Astrocyte (in vitro differentiated cells and primary cell): ENCODE results near the gene HNRNPK. TPM values are rescaled to one million over a fixed set of nuclear protein-coding genes. Genes with fewer than 3 reads are reported as not detected.
A peak's percentile ranks its signal among the peaks of the same experiment; 100 is the strongest.

Source experiments
- DNase-seq: peaks from one replicate; pipeline ENCODE4 v3.0.0-alpha.2; 2010; ENCODE audit warnings: low read depth
- FAIRE-seq: peaks from 2 replicates; lab custom pipeline; 2011; peaks lifted over from hg19 to GRCh38; lab: Jason Lieb, UNC
- H2AFZ ChIP-seq: 2 replicates; pipeline ENCODE4 v1.6.0; 2012; ENCODE audit warnings: low read depth, low read length, inconsistent platforms
- H3K27ac ChIP-seq: 2 replicates; pipeline ENCODE4 v1.5.1; 2011; ENCODE audit warnings: low read depth, low read length, inconsistent platforms
- H3K27me3 ChIP-seq: 2 replicates; pipeline ENCODE4 v1.6.0; 2011; ENCODE audit warnings: low read length, inconsistent platforms; ENCODE audit not compliant: insufficient read depth
- H3K36me3 ChIP-seq: 2 replicates; pipeline ENCODE4 v1.5.1; 2011; ENCODE audit warnings: low read length, inconsistent platforms; ENCODE audit not compliant: insufficient read depth
- H3K4me1 ChIP-seq: 2 replicates; pipeline ENCODE4 v1.5.1; 2011; ENCODE audit warnings: low read length, inconsistent platforms; ENCODE audit not compliant: insufficient read depth
- H3K4me2 ChIP-seq: 2 replicates; pipeline ENCODE4 v1.6.0; 2012; ENCODE audit warnings: low read length, inconsistent platforms
- H3K4me3 ChIP-seq: 2 replicates; pipeline ENCODE4 v1.5.1; 2011; ENCODE audit warnings: low read depth, mild to moderate bottlenecking, low read length, inconsistent platforms; ENCODE audit not compliant: insufficient read depth
- H3K79me2 ChIP-seq: 2 replicates; pipeline ENCODE4 v1.6.0; 2012; ENCODE audit warnings: mild to moderate bottlenecking, low read length, inconsistent platforms; ENCODE audit not compliant: insufficient read depth
- H3K9ac ChIP-seq: 2 replicates; pipeline ENCODE4 v1.6.0; 2012; ENCODE audit warnings: mild to moderate bottlenecking, low read length, inconsistent platforms
- H3K9me3 ChIP-seq: 2 replicates; pipeline ENCODE4 v1.5.1; 2012; ENCODE audit warnings: low read depth, mild to moderate bottlenecking, low read length, inconsistent platforms; ENCODE audit not compliant: insufficient read depth
- H4K20me1 ChIP-seq: 2 replicates; pipeline ENCODE4 v1.6.0; 2012; ENCODE audit warnings: low read length, inconsistent platforms; ENCODE audit not compliant: insufficient read depth
- H3K27ac Mint-ChIP-seq: one replicate; pipeline ENCODE4 v1.8.0; 2021; ENCODE audit warnings: mild to moderate bottlenecking, mixed read lengths; ENCODE audit not compliant: unreplicated experiment
- H3K27me3 Mint-ChIP-seq: one replicate; pipeline ENCODE4 v1.8.0; 2021; ENCODE audit warnings: low read depth, mixed read lengths; ENCODE audit not compliant: unreplicated experiment
- H3K36me3 Mint-ChIP-seq: one replicate; pipeline ENCODE4 v1.8.0; 2021; ENCODE audit warnings: low read depth, mixed read lengths; ENCODE audit not compliant: unreplicated experiment
- H3K4me1 Mint-ChIP-seq: one replicate; pipeline ENCODE4 v1.8.0; 2021; ENCODE audit warnings: low read depth, mixed read lengths; ENCODE audit not compliant: unreplicated experiment
- H3K4me3 Mint-ChIP-seq: one replicate; pipeline ENCODE4 v1.8.0; 2021; ENCODE audit warnings: mild to moderate bottlenecking, moderate library complexity, mixed read lengths; ENCODE audit not compliant: unreplicated experiment
- H3K9me3 Mint-ChIP-seq: one replicate; pipeline ENCODE4 v1.8.0; 2021; ENCODE audit warnings: mild to moderate bottlenecking, mixed read lengths; ENCODE audit not compliant: unreplicated experiment
- EZH2 ChIP-seq: IDR thresholded peaks from 2 replicates; pipeline ENCODE4 v1.6.1; 2012; ENCODE audit warnings: mild to moderate bottlenecking, low read length, inconsistent platforms; ENCODE audit not compliant: insufficient read depth
- total RNA-seq: library from RNA; stranded (reverse); gene quantifications from 2 replicates; pipeline ENCODE4 v1.2.1, GENCODE V29; 2021
- TF ChIP-seq, protein P1 (sequence below): IDR thresholded peaks from 2 replicates; pipeline ENCODE4 v1.5.1; 2011; ENCODE audit warnings: low read depth, mild to moderate bottlenecking, inconsistent platforms, low read length, moderate library complexity; ENCODE audit not compliant: insufficient read depth

The HNRNPK gene
- total RNA-seq, 1 donor from 2014 or later = 511 TPM

DNA sequence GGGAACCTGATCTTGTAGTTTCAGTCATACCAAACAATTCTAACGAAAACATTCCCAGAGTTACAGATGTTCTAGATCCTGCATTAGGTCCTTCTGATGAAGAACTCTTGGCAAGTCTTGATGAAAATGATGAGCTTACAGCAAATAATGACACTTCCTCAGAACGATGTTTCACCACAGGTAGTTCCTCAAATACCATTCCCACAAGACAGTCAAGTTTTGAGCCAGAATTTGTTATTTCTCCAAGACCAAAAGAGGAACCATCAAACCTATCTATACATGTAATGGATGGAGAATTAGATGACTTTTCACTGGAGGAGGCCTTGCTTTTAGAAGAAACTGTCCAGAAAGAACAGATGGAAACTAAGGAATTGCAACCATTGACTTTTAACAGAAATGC lies 21.6 kb upstream of the HNRNPK start:
- Histone ChIP-seq H3K9ac (no peak overlapping the region), H3K4me2 (no peak overlapping the region), H2AFZ (no peak overlapping the region), H3K4me1 (no peaks in the 10 kb centered on the region), H3K27me3 (no peaks in the 10 kb centered on the region), H4K20me1 (no peaks in the 10 kb centered on the region), H3K36me3 (no peaks in the 10 kb centered on the region), H3K79me2 (peaks cover 4% of the 10 kb centered on the region), H3K4me3 (no peak overlapping the region), H3K27ac (no peak overlapping the region), H3K9me3 (no peaks in the 10 kb centered on the region)
- FAIRE-seq (no peak), DNase-seq (no peak)
- H3K4me3 Mint-ChIP-seq = no peak overlapping the region
- H3K27me3 Mint-ChIP-seq = no peaks in the 10 kb centered on the region
- H3K36me3 Mint-ChIP-seq = peaks cover 4% of the 10 kb centered on the region
- H3K9me3 Mint-ChIP-seq = no peaks in the 10 kb centered on the region
- no peak overlapping the region for H3K27ac Mint-ChIP-seq
- peaks cover 5% of the 10 kb centered on the region for H3K4me1 Mint-ChIP-seq
- TF ChIP-seq EZH2 = no peak
- TF ChIP-seq, protein P1, sequence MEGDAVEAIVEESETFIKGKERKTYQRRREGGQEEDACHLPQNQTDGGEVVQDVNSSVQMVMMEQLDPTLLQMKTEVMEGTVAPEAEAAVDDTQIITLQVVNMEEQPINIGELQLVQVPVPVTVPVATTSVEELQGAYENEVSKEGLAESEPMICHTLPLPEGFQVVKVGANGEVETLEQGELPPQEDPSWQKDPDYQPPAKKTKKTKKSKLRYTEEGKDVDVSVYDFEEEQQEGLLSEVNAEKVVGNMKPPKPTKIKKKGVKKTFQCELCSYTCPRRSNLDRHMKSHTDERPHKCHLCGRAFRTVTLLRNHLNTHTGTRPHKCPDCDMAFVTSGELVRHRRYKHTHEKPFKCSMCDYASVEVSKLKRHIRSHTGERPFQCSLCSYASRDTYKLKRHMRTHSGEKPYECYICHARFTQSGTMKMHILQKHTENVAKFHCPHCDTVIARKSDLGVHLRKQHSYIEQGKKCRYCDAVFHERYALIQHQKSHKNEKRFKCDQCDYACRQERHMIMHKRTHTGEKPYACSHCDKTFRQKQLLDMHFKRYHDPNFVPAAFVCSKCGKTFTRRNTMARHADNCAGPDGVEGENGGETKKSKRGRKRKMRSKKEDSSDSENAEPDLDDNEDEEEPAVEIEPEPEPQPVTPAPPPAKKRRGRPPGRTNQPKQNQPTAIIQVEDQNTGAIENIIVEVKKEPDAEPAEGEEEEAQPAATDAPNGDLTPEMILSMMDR = no peak

- TF ChIP-seq, protein P1 = no peak
- TF ChIP-seq EZH2 = no peak
- Mint-ChIP-seq H3K4me1 (peaks cover 5% of the 10 kb centered on the region), H3K4me3 (no peak overlapping the region), H3K9me3 (no peaks in the 10 kb centered on the region), H3K36me3 (peaks cover 4% of the 10 kb centered on the region), H3K27me3 (no peaks in the 10 kb centered on the region), H3K27ac (peak overlapping the region; percentile 81)
- peaks cover 4% of the 10 kb centered on the region for H3K79me2 ChIP-seq
- H3K9ac ChIP-seq = no peak overlapping the region
- DNase-seq (peak; percentile 14), FAIRE-seq (no peak)
- H4K20me1 ChIP-seq = no peaks in the 10 kb centered on the region
- H3K4me3 ChIP-seq = no peak overlapping the region
- H3K4me2 ChIP-seq = no peak overlapping the region
- H3K9me3 ChIP-seq = no peaks in the 10 kb centered on the region
- H2AFZ ChIP-seq = no peak overlapping the region
- H3K27ac ChIP-seq = no peak overlapping the region
- no peaks in the 10 kb centered on the region for H3K36me3 ChIP-seq
- H3K27me3 ChIP-seq = no peaks in the 10 kb centered on the region
- no peaks in the 10 kb centered on the region for H3K4me1 ChIP-seq
Measured at GRCh38 chr9:84000186-84000585, 20.2 kb upstream of the HNRNPK start.

- no peak overlapping the region for H3K4me3 Mint-ChIP-seq
- FAIRE-seq (no peak), DNase-seq (no peak)
- Histone ChIP-seq H3K4me2 (no peak overlapping the region), H3K36me3 (no peaks in the 10 kb centered on the region), H3K4me3 (no peak overlapping the region), H4K20me1 (no peaks in the 10 kb centered on the region), H2AFZ (no peak overlapping the region), H3K79me2 (peaks cover 4% of the 10 kb centered on the region), H3K27ac (no peak overlapping the region), H3K9me3 (no peaks in the 10 kb centered on the region), H3K4me1 (no peaks in the 10 kb centered on the region), H3K27me3 (no peaks in the 10 kb centered on the region), H3K9ac (no peak overlapping the region)
- H3K27me3 Mint-ChIP-seq = no peaks in the 10 kb centered on the region
- H3K4me1 Mint-ChIP-seq = peaks cover 5% of the 10 kb centered on the region
- H3K27ac Mint-ChIP-seq = peak overlapping the region; percentile 22
- H3K9me3 Mint-ChIP-seq = no peaks in the 10 kb centered on the region
- peaks cover 4% of the 10 kb centered on the region for H3K36me3 Mint-ChIP-seq
- TF ChIP-seq, protein P1 = no peak
- TF ChIP-seq EZH2 = no peak
Measured at GRCh38 chr9:83999141-83999918, 19.3 kb upstream of the HNRNPK start.
